Measurements from ENCODE around the gene SCG3. TPM values are rescaled to one million over a fixed set of nuclear protein-coding genes. Genes with fewer than 3 reads are reported as not detected.
A peak's percentile ranks its signal among the peaks of the same experiment; 100 is the strongest.

SCG3 gene
- total RNA-seq, 1 donor from 2014 or later: not detected

- intact Hi-C loops (cut with DNase I): loop anchor here (10.0 kb wide), 1 partner anchor 45 kb away; no protein-coding TSS in a partner anchor
- ATAC-seq: no peak
- DNase-seq (ENCODE audit: missing footprints): no peak
Observed at GRCh38 chr15:51750186-51750585, 68.9 kb downstream of the SCG3 start.

GRCh38 chr15:51750792-51751696 lies 69.7 kb downstream of the SCG3 start, which contains the start of gene TMOD2:
TSS of gene TMOD2 (plus strand) at chr15:51751597. CDS start at chr15:51766442, 14,845 bp downstream.
- intact Hi-C loops (cut with DNase I): loop anchor here (10.0 kb wide), 1 partner anchor 46 kb away; no protein-coding TSS in a partner anchor
- ATAC-seq: peak; percentile 89
- DNase-seq (ENCODE audit: missing footprints): peak; percentile 73

- intact Hi-C loops (cut with DNase I): loop anchor here (10.0 kb wide), 1 partner anchor 47 kb away; no protein-coding TSS in a partner anchor
- peak; percentile 49 for ATAC-seq
- no peak for DNase-seq (ENCODE audit: missing footprints)
Observed at GRCh38 chr15:51751697-51752683, 70.7 kb downstream of the SCG3 start.

- DNase-seq (ENCODE audit: missing footprints) (no peak), ATAC-seq (no peak)
- intact Hi-C loops (cut with DNase I): loop anchor here (10.0 kb wide), 1 partner anchor 48 kb away; no protein-coding TSS in a partner anchor
Observed at GRCh38 chr15:51752888-51753287, 71.6 kb downstream of the SCG3 start.

GRCh38 chr15:51754267-51754666 lies 73.0 kb downstream of the SCG3 start:
- intact Hi-C loops (cut with DNase I): loop anchor here (10.0 kb wide), 1 partner anchor 49 kb away; no protein-coding TSS in a partner anchor
- ATAC-seq (no peak), DNase-seq (ENCODE audit: missing footprints) (no peak)

- DNase-seq (ENCODE audit: missing footprints) (no peak), ATAC-seq (no peak)
- intact Hi-C loops (cut with DNase I): loop anchor here (5.0 to 10.0 kb wide), 2 partner anchors 51 to 103 kb away; no protein-coding TSS in a partner anchor
Observed at GRCh38 chr15:51755790-51756189, 74.5 kb downstream of the SCG3 start.

GRCh38 chr15:51756482-51756881 lies 75.2 kb downstream of the SCG3 start:
- ATAC-seq (no peak), DNase-seq (ENCODE audit: missing footprints) (no peak)
- intact Hi-C loops (cut with DNase I): loop anchor here (5.0 to 10.0 kb wide), 2 partner anchors 52 to 104 kb away; no protein-coding TSS in a partner anchor

- intact Hi-C loops (cut with DNase I): loop anchor here (5.0 to 10.0 kb wide), 2 partner anchors 53 to 105 kb away; no protein-coding TSS in a partner anchor
- ATAC-seq (no peak), DNase-seq (ENCODE audit: missing footprints) (no peak)
Observed at GRCh38 chr15:51757450-51757849, 76.1 kb downstream of the SCG3 start.

GRCh38 chr15:51758645-51759044 lies 77.3 kb downstream of the SCG3 start:
- intact Hi-C loops (cut with DNase I): loop anchor here (5.0 to 10.0 kb wide), 2 partner anchors 54 to 106 kb away; no protein-coding TSS in a partner anchor
- ATAC-seq: peak; percentile 89

GRCh38 chr15:51759557-51760070 lies 78.3 kb downstream of the SCG3 start:
- DNase-seq (ENCODE audit: missing footprints) (no peak), ATAC-seq (peak; percentile 91)
- intact Hi-C loops (cut with DNase I): loop anchor here (5.0 to 10.0 kb wide), 2 partner anchors 55 to 107 kb away; no protein-coding TSS in a partner anchor

More at GRCh38 chr15:51758645-51759044, 77.3 kb downstream of the SCG3 start:
- no peak for DNase-seq (ENCODE audit: missing footprints)

GRCh38 chr15:51760805-51761204 lies 79.5 kb downstream of the SCG3 start:
- DNase-seq (ENCODE audit: missing footprints) (no peak), ATAC-seq (no peak)
- intact Hi-C loops (cut with DNase I): no loop called here

GRCh38 chr15:51765751-51766150 lies 84.4 kb downstream of the SCG3 start:
- ATAC-seq: no peak
- DNase-seq (ENCODE audit: missing footprints): no peak
- intact Hi-C loops (cut with DNase I): no loop called here

- ATAC-seq (no peak), DNase-seq (ENCODE audit: missing footprints) (no peak)
- intact Hi-C loops (cut with DNase I): no loop called here
Observed at GRCh38 chr15:51766341-51766740, 85.0 kb downstream of the SCG3 start.

GRCh38 chr15:51768018-51768417 lies 86.7 kb downstream of the SCG3 start:
- DNase-seq (ENCODE audit: missing footprints) (peak; percentile 71), ATAC-seq (no peak)

More at GRCh38 chr15:51768018-51768417, 86.7 kb downstream of the SCG3 start:
- intact Hi-C loops (cut with DNase I): no loop called here

Measured in Right ventricle myocardium inferior (tissue), 1 donor.